H1 (cell line): ENCODE measurements around the gene NOL9. TPM values are rescaled to one million over a fixed set of nuclear protein-coding genes. Genes with fewer than 3 reads are reported as not detected.

ENCODE experiments used
- CTCF ChIA-PET: fragments of 300-600 bp; sonication (Branson Sonifier 250); formaldehyde crosslinking; loops from one replicate; lab custom pipeline; 2021; ENCODE audit not compliant: partially characterized antibody; lab: Charles Lee
- POLR2A ChIA-PET: fragments of 300-600 bp; sonication (Branson Sonifier 250); formaldehyde crosslinking; loops from one replicate; lab custom pipeline; 2021; ENCODE audit warnings: inconsistent platforms; ENCODE audit not compliant: partially characterized antibody; lab: Charles Lee
- DNase-seq, 2 experiments: peaks; one replicate each; pipeline versions ENCODE4 v3.0.0 to v3.0.0-alpha.2; 2010 to 2022; ENCODE audit warnings: low spot score in 2 of 2, low read depth in 1 of 2, mixed read lengths in 1 of 2
- FAIRE-seq: peaks from 2 replicates; lab custom pipeline; 2011; peaks lifted over from hg19 to GRCh38; lab: Jason Lieb, UNC
- H2AFZ ChIP-seq: 2 replicates; pipeline ENCODE4 v1.8.1; 2012; ENCODE audit warnings: low read length, inconsistent platforms
- H2AK5ac ChIP-seq: 2 replicates; pipeline ENCODE4 v1.6.1; 2013; ENCODE audit warnings: low read depth, low read length
- H2BK120ac ChIP-seq: replicated peaks from 2 replicates; pipeline ENCODE3; 2013; ENCODE audit warnings: low read depth, low read length, inconsistent platforms
- H2BK12ac ChIP-seq: 2 replicates; pipeline ENCODE4 v1.6.1; 2013; ENCODE audit warnings: low read depth, low read length
- H2BK15ac ChIP-seq: 2 replicates; pipeline ENCODE4 v1.6.1; 2013; ENCODE audit warnings: low read length
- H2BK20ac ChIP-seq: 2 replicates; pipeline ENCODE4 v1.6.1; 2013; ENCODE audit warnings: low read length
- H2BK5ac ChIP-seq: 2 replicates; pipeline ENCODE4 v1.6.1; 2013; ENCODE audit warnings: low read depth, low read length
- H3K14ac ChIP-seq: 2 replicates; pipeline ENCODE4 v1.6.1; 2013; ENCODE audit warnings: inconsistent platforms; ENCODE audit not compliant: insufficient read length
- H3K18ac ChIP-seq: 2 replicates; pipeline ENCODE4 v1.6.1; 2013; ENCODE audit warnings: low read length; ENCODE audit errors: extremely low read depth
- H3K23ac ChIP-seq: 2 replicates; pipeline ENCODE4 v1.6.1; 2013; ENCODE audit warnings: inconsistent platforms; ENCODE audit not compliant: insufficient read length
- H3K23me2 ChIP-seq: 2 replicates; pipeline ENCODE4 v1.6.1; 2013; ENCODE audit warnings: low read depth, low read length
- H3K27ac ChIP-seq: 2 replicates; pipeline ENCODE4 v1.6.1; 2011; ENCODE audit warnings: low read depth, low read length, inconsistent platforms
- H3K27me3 ChIP-seq, 4 experiments: replicated peaks in 1 of 4; 1 replicate in 1 of 4; 2 replicates in 3 of 4; pipeline versions ENCODE4 v1.6.1 to v1.8.1; 2011 to 2013; ENCODE audit warnings: low read length in 3 of 4, mild to moderate bottlenecking in 3 of 4, inconsistent platforms in 2 of 4, mixed read lengths in 2 of 4, moderate library complexity in 1 of 4; ENCODE audit not compliant: control insufficient read depth in 3 of 4, insufficient read depth in 3 of 4; ENCODE audit errors: extremely low read depth in 1 of 4
- H3K36me3 ChIP-seq, 4 experiments: 2 replicates each; pipeline versions ENCODE4 v1.6.1 to v1.8.1; 2011 to 2013; ENCODE audit warnings: mild to moderate bottlenecking in 4 of 4, low read length in 3 of 4, moderate library complexity in 2 of 4, control low read depth in 1 of 4, inconsistent platforms in 1 of 4; ENCODE audit not compliant: insufficient read depth in 4 of 4, control insufficient read depth in 2 of 4
- H3K4ac ChIP-seq: replicated peaks from 2 replicates; pipeline ENCODE3; 2013; ENCODE audit warnings: low read length, low read depth, mixed read lengths, inconsistent platforms; ENCODE audit not compliant: insufficient read length
- H3K4me1 ChIP-seq, 4 experiments: replicated peaks in 1 of 4; 1 replicate in 1 of 4; 2 replicates in 3 of 4; pipeline versions ENCODE4 v1.6.1 to v1.8.1; 2011 to 2013; ENCODE audit warnings: low read length in 3 of 4, inconsistent platforms in 2 of 4, mixed read lengths in 1 of 4; ENCODE audit not compliant: insufficient read depth in 4 of 4, control insufficient read depth in 3 of 4
- H3K4me2 ChIP-seq, 2 experiments: 2 replicates each; pipeline versions ENCODE4 v1.6.1 to v1.8.1; 2011 to 2013; ENCODE audit warnings: low read depth in 2 of 2, low read length in 2 of 2, control low read depth in 1 of 2, inconsistent platforms in 1 of 2, mild to moderate bottlenecking in 1 of 2; ENCODE audit not compliant: insufficient read depth in 1 of 2
- H3K4me3 ChIP-seq, 4 experiments: fragments of 200-600, 300-600 bp in 1 of 4; sonication (generic), shearing (Covaris generic), sonication (Bioruptor Twin) in 1 of 4; 2 replicates each; pipeline versions ENCODE4 v1.5.1 to v1.8.1; 2011 to 2016; ENCODE audit warnings: low read length in 4 of 4, low read depth in 3 of 4, control low read depth in 2 of 4, inconsistent platforms in 2 of 4, mild to moderate bottlenecking in 2 of 4, mixed read lengths in 1 of 4, moderate library complexity in 1 of 4; ENCODE audit not compliant: insufficient read depth in 2 of 4; ENCODE audit errors: extremely low read depth in 1 of 4
- H3K56ac ChIP-seq: replicated peaks from 2 replicates; pipeline ENCODE3; 2013; ENCODE audit warnings: low read depth, mild to moderate bottlenecking, mixed read lengths, low read length, inconsistent platforms; ENCODE audit not compliant: insufficient read length
- H3K79me1 ChIP-seq: 2 replicates; pipeline ENCODE4 v1.6.1; 2013; ENCODE audit warnings: low read depth, low read length, control low read depth
- H3K79me2 ChIP-seq, 2 experiments: 2 replicates each; pipeline versions ENCODE4 v1.6.1 to v1.8.1; 2012 to 2013; ENCODE audit warnings: low read length in 2 of 2, mild to moderate bottlenecking in 2 of 2, inconsistent platforms in 1 of 2; ENCODE audit not compliant: insufficient read depth in 2 of 2, control insufficient read depth in 1 of 2
- H3K9ac ChIP-seq, 4 experiments: replicated peaks in 1 of 4; 1 replicate in 1 of 4; 2 replicates in 3 of 4; pipeline versions ENCODE4 v1.6.1 to v1.8.1; 2011 to 2013; ENCODE audit warnings: low read depth in 3 of 4, low read length in 3 of 4, control low read depth in 2 of 4, mild to moderate bottlenecking in 2 of 4, moderate library complexity in 2 of 4, inconsistent platforms in 1 of 4; ENCODE audit errors: extremely low read depth in 1 of 4
- H3K9me3 ChIP-seq, 2 experiments: 2 replicates each; pipeline versions ENCODE4 v1.6.1 to v1.8.1; 2012 to 2013; ENCODE audit warnings: mild to moderate bottlenecking in 2 of 2, moderate library complexity in 2 of 2, control low read depth in 1 of 2, inconsistent platforms in 1 of 2, low read depth in 1 of 2, low read length in 1 of 2, mixed read lengths in 1 of 2; ENCODE audit not compliant: insufficient read depth in 2 of 2
- H4K20me1 ChIP-seq, 2 experiments: replicated peaks in 1 of 2; 2 replicates each; pipeline versions ENCODE3 to v1.8.1; 2011 to 2013; ENCODE audit warnings: inconsistent platforms in 2 of 2, low read length in 2 of 2, mild to moderate bottlenecking in 1 of 2; ENCODE audit not compliant: insufficient read depth in 2 of 2, control insufficient read depth in 1 of 2
- H4K5ac ChIP-seq: 2 replicates; pipeline ENCODE4 v1.6.1; 2013; ENCODE audit warnings: low read length, low read depth, mixed read lengths, inconsistent platforms; ENCODE audit not compliant: insufficient read length
- H4K8ac ChIP-seq: 2 replicates; pipeline ENCODE4 v1.8.0; 2013; ENCODE audit warnings: mild to moderate bottlenecking, moderate library complexity, low read length, inconsistent platforms; ENCODE audit not compliant: insufficient read depth; ENCODE audit errors: extremely low read depth
- H4K91ac ChIP-seq: replicated peaks from 2 replicates; pipeline ENCODE3; 2013; ENCODE audit warnings: low read length, mixed read lengths, inconsistent platforms; ENCODE audit not compliant: insufficient read length
- FOSL1 ChIP-seq: IDR thresholded peaks from 2 replicates; pipeline ENCODE4 v1.6.1; 2011; ENCODE audit warnings: mild to moderate bottlenecking, low read depth, low read length, moderate library complexity; ENCODE audit not compliant: insufficient read depth
- HDAC6 ChIP-seq: IDR thresholded peaks from one replicate; pipeline ENCODE4 v1.7.1; 2012; ENCODE audit warnings: low read depth, mild to moderate bottlenecking, inconsistent platforms, low read length, moderate library complexity
- JUND ChIP-seq: IDR thresholded peaks from 2 replicates; pipeline ENCODE4 v1.6.1; 2011; ENCODE audit warnings: mild to moderate bottlenecking, improper control_type of control experiment, low read length
- KDM4A ChIP-seq: IDR thresholded peaks from one replicate; pipeline ENCODE4 v1.7.1; 2012; ENCODE audit warnings: low read depth, mild to moderate bottlenecking, moderate library complexity, low read length, inconsistent platforms; ENCODE audit not compliant: severe bottlenecking
- KDM5A ChIP-seq: fragments of 200-600 bp; IDR thresholded peaks from 2 replicates; pipeline ENCODE4 v1.7.1; 2012; ENCODE audit warnings: mild to moderate bottlenecking, low read length, inconsistent platforms, mixed read lengths
- MAFK ChIP-seq: IDR thresholded peaks from 2 replicates; pipeline ENCODE4 v1.6.1; 2012; ENCODE audit warnings: low read depth, mild to moderate bottlenecking, improper control_type of control experiment, low read length
- NRF1 ChIP-seq: IDR thresholded peaks from 2 replicates; pipeline ENCODE4 v1.6.1; 2011; ENCODE audit warnings: mild to moderate bottlenecking, low read depth, low read length, improper control_type of control experiment
- POU5F1 ChIP-seq: IDR thresholded peaks from 2 replicates; pipeline ENCODE4 v1.6.1; 2011; ENCODE audit warnings: low read depth, mild to moderate bottlenecking, low read length, moderate library complexity
- SIX5 ChIP-seq: IDR thresholded peaks from 2 replicates; pipeline ENCODE4 v1.6.1; 2011; ENCODE audit warnings: mild to moderate bottlenecking, low read depth, low read length
- SP1 ChIP-seq: IDR thresholded peaks from 2 replicates; pipeline ENCODE4 v1.6.1; 2011; ENCODE audit warnings: low read depth, low read length
- TAF1 ChIP-seq: IDR thresholded peaks from 2 replicates; pipeline ENCODE4 v1.6.1; 2011; ENCODE audit warnings: mild to moderate bottlenecking, low read depth, low read length
- TCF12 ChIP-seq: IDR thresholded peaks from 2 replicates; pipeline ENCODE4 v1.6.1; 2011; ENCODE audit warnings: low read depth, mild to moderate bottlenecking, low read length
- USF2 ChIP-seq: IDR thresholded peaks from 2 replicates; pipeline ENCODE4 v1.6.1; 2011; ENCODE audit warnings: low read length, improper control_type of control experiment
- WGBS, 2 experiments: shearing (Covaris generic) in 1 of 2; methylation state at CpG; one replicate each; pipeline versions ENCODE4 v1.1.6 to v1.1.7; 2013 to 2015; ENCODE audit warnings: low lambda C conversion rate in 2 of 2, mixed read lengths in 2 of 2, inconsistent platforms in 1 of 2, low coverage in 1 of 2, missing lambda C conversion rate in 1 of 2; ENCODE audit not compliant: insufficient replicate concordance in 2 of 2, insufficient coverage in 1 of 2, insufficient read length in 1 of 2; ENCODE audit errors: extremely low coverage in 1 of 2, missing lambda C conversion rate in 1 of 2; 5-methylcytosine and 5-hydroxymethylcytosine counted together
- polyA plus RNA-seq, 7 experiments: library from polyadenylated mRNA; depleted of rRNA in 3 of 7; stranded (reverse) in 5 of 7; unstranded in 2 of 7; fragments of >200 nt in 5 of 7; fragments of 200-250 nt in 2 of 7; gene quantifications; 1 replicate in 5 of 7; 2 replicates in 1 of 7; 4 replicates in 1 of 7; pipeline versions ENCODE4 v1.2.1 to v1.2.3, GENCODE V29; 2011 to 2013; ENCODE audit warnings: missing spikeins in 2 of 7, mixed read lengths in 2 of 7
- total RNA-seq: library from RNA; stranded (reverse); fragmentation: NEBNext Ultra II Directional; extraction: Animal tissue kit (Norgen Biotek cat#: 25700); gene quantifications from 2 replicates; pipeline ENCODE4 v1.2.1, GENCODE V29; 2021

The NOL9 gene
- total and polyA plus RNA-seq, 2 of the 8 experiments (the other 6 are each of a cell fraction or from before 2014, with no cell fraction given) = 17.1 to 38.1 TPM

- H3K27ac ChIP-seq = no peak overlapping the region; the same call in 1 of the 2 replicates
- no peak overlapping the region for H3K14ac ChIP-seq
- peaks cover 0 to 13% of the 10 kb centered on the region in 2 experiments; a peak in 1 of 4 replicates for H3K79me2 ChIP-seq
- no peak overlapping the region for H2BK120ac ChIP-seq
- no peaks in the 10 kb centered on the region; a peak in 1 of 8 replicates for H3K36me3 ChIP-seq
- H4K8ac ChIP-seq = peak overlapping the region; percentile 40
- no peak overlapping the region for H2BK20ac ChIP-seq
- peaks cover 0 to 19% of the 10 kb centered on the region in 2 experiments for H4K20me1 ChIP-seq
- WGBS, 2 experiments = 10% methylated on average over 12 of the region's 30 CpGs; no CpG with 5 or more reads in 1 of the 2 experiments
- peaks cover 8% of the 10 kb centered on the region for H3K79me1 ChIP-seq
- no peak overlapping the region for H2AK5ac ChIP-seq
- no peak overlapping the region for H4K91ac ChIP-seq
- ChIA-PET CTCF (interaction anchor here (0.6 to 4.3 kb wide), 15 partner anchors 9 to 363 kb away, joined by 3 to 23 read pairs (median 4); partner anchors contain the start of genes NOL9 and TAS1R1), POLR2A (interaction anchor here (1.1 to 17.4 kb wide), 8 partner anchors 9 to 27 kb away, joined by 3 to 196 read pairs (median 4); partner anchors contain the start of gene KLHL21)
- H3K4me2 ChIP-seq = peak overlapping the region; percentile 87 to 93
- H3K9me3 ChIP-seq = no peaks in the 10 kb centered on the region
- no peak overlapping the region for H2BK12ac ChIP-seq
- H4K5ac ChIP-seq = no peak overlapping the region
- H2BK5ac ChIP-seq = peak overlapping the region; percentile 76; the same call in 1 of the 2 replicates
- H2AFZ ChIP-seq = no peak overlapping the region
- no peak overlapping the region for H3K56ac ChIP-seq
- H3K23me2 ChIP-seq = peaks cover 5% of the 10 kb centered on the region
- H3K4me1 ChIP-seq = peaks cover 0 to 17% (median 13%) of the 10 kb centered on the region in 4 experiments; a peak in 6 of 7 replicates
- peak overlapping the region; percentile 26 to 60 (median 54); a peak in 5 of 7 replicates for H3K9ac ChIP-seq
- peak overlapping the region; percentile 44 for H3K4ac ChIP-seq
- no peaks in the 10 kb centered on the region; a peak in 2 of 7 replicates for H3K27me3 ChIP-seq
- FAIRE-seq (no peak), DNase-seq (no peak)
- no peak overlapping the region for H3K18ac ChIP-seq
- H3K23ac ChIP-seq = no peak overlapping the region
- H3K4me3 ChIP-seq = peak overlapping the region; percentile 66 to 75 (median 72)
- H2BK15ac ChIP-seq = no peak overlapping the region
- no peak for TF ChIP-seq SIX5
- TF ChIP-seq NRF1 = no peak
- no peak for TF ChIP-seq TAF1
- no peak for TF ChIP-seq KDM5A
- TF ChIP-seq MAFK = no peak
- TF ChIP-seq SP1 = no peak
- TF ChIP-seq JUND = no peak
- no peak for TF ChIP-seq USF2
- no peak for TF ChIP-seq HDAC6
- TF ChIP-seq POU5F1 = no peak
- peak; percentile 59 for TF ChIP-seq KDM4A
- no peak for TF ChIP-seq TCF12
- no peak for TF ChIP-seq FOSL1
Measured at GRCh38 chr1:6580119-6580592, 25.8 kb upstream of the NOL9 start.
